HG03159 (cell line): Measurements from ENCODE around the gene SULT6B1.
A peak's percentile ranks its signal among the peaks of the same experiment; 100 is the strongest.
"Not testable (repeated sequence)": the region's sequence is repeated elsewhere in the genome, so short reads cannot be mapped to it uniquely, and the experiment has no call there.

Experiments used
- ATAC-seq: cut with Tn5 transposase; IDR thresholded peaks from one replicate; pipeline ENCODE4 v1.9.1; 2021; ENCODE audit warnings: mild to moderate bottlenecking, moderate library complexity; ENCODE audit not compliant: unreplicated experiment

The SULT6B1 gene

GRCh38 chr2:37196320-37197195, 8.1 kb upstream of the SULT6B1 start, which contains the start of gene CEBPZOS:
Gene CEBPZOS, plus strand, starts transcription at chr2:37196496. Its CDS starts 3,209 bp downstream, at chr2:37199705.
- ATAC-seq: peak; percentile 71

GRCh38 chr2:37195862-37196319, 7.4 kb upstream of the SULT6B1 start:
- ATAC-seq: not testable (repeated sequence)

GRCh38 chr2:37192551-37192950, 4.1 kb upstream of the SULT6B1 start:
- no peak for ATAC-seq

- no peak for ATAC-seq
Measured at GRCh38 chr2:37191747-37192146, 3.3 kb upstream of the SULT6B1 start.

- ATAC-seq: no peak
Measured at GRCh38 chr2:37191253-37191652, 2.8 kb upstream of the SULT6B1 start.

GRCh38 chr2:37190290-37190689, 1.8 kb upstream of the SULT6B1 start:
- ATAC-seq: no peak

GRCh38 chr2:37189452-37190153, 1.1 kb upstream of the SULT6B1 start:
- ATAC-seq: no peak

- ATAC-seq: no peak
Measured at GRCh38 chr2:37181726-37182684, 6.5 kb downstream of the SULT6B1 start.

GRCh38 chr2:37180640-37181039, 7.8 kb downstream of the SULT6B1 start:
- no peak for ATAC-seq

- ATAC-seq: no peak
Measured at GRCh38 chr2:37180006-37180639, 8.3 kb downstream of the SULT6B1 start.

- ATAC-seq: no peak
Measured at GRCh38 chr2:37173741-37174140, 14.7 kb downstream of the SULT6B1 start.

- no peak for ATAC-seq
Measured at GRCh38 chr2:37171624-37171950, 16.9 kb downstream of the SULT6B1 start.

- peak; percentile 50 for ATAC-seq
Measured at GRCh38 chr2:37168217-37168981, 20.1 kb downstream of the SULT6B1 start.

- no peak for ATAC-seq
Measured at GRCh38 chr2:37167636-37168180, 20.8 kb downstream of the SULT6B1 start.

- ATAC-seq: no peak
Measured at GRCh38 chr2:37164757-37165156, 23.7 kb downstream of the SULT6B1 start.

- peak; percentile 83 for ATAC-seq
Measured at GRCh38 chr2:37156857-37157714, 31.4 kb downstream of the SULT6B1 start, which contains the start of gene EIF2AK2. Gene EIF2AK2, minus strand, starts transcription at chr2:37156980. Its CDS starts 9,174 bp downstream, at chr2:37147806.

GRCh38 chr2:37156071-37156856, 32.2 kb downstream of the SULT6B1 start:
- ATAC-seq: peak; percentile 25
